GM18505 (cell line): ENCODE data around the gene MYH13.

Experiments
- ATAC-seq: cut with Tn5 transposase; IDR thresholded peaks from one replicate; pipeline ENCODE4 v1.9.1; 2021; ENCODE audit not compliant: unreplicated experiment
- POLR2A ChIP-seq: IDR thresholded peaks from 4 replicates; pipeline ENCODE4 v1.6.1; 2011; ENCODE audit warnings: borderline replicate concordance; ENCODE audit not compliant: insufficient read depth, insufficient read length; ENCODE audit errors: extremely low read depth

MYH13 gene

DNA sequence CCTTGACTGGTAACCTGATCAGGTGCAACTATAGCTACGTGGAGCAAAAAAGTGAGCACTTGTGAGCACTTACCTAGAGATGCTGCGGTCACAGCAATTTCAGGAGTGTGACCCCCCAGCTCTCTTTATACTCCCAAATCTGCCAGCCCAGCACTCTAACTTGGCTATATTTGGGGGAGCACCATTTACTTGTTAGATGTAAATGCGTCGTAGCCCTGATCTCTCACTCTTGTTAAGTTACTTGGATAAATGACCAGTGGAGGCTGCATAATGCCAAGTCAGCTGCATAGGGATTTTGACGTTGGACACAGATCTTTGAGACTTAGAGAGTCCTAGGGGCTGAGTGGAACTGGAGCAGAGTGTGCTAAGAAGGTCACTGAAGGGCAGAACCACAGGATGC is at the start of gene MYH13:
MYH13 (minus strand) TSS at position 101 of the 400 bp plus-strand sequence. CDS start 8,476 bp downstream, outside the sequence.
- no peak for TF ChIP-seq POLR2A

DNA sequence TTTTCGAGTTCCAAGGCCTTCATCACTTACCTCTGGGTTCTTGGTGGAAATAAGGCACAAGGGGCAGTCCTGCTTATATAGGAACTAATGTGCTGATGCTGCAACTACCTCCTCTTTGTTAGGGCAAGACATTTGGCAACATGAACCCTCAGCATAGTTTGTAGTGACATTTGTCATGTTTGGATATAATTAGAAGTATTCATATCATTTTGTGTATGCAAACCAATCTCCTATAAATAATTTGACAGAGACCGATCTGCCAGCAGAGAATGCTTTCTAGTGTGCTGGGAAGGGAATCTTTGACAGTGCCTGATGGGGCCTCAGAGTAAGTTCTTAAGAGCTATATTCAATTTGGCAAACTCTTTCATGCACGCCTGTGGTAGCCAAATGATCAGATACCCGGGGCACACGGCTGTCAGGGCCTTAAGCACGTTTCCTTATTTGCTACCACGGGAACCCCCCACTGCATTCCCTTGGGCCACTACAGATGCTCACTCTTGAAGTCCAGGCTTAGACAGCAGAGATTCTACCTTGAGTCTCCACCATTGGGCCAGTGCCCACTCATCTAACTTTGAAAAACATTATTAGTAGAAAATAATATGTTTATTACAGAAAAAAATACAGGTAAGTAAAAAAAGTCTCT is 49.2 kb upstream of the MYH13 start, which contains the start of gene MYH8:
MYH8 (minus strand) TSS at position 51 of the 643 bp plus-strand sequence. CDS start 1,723 bp downstream, outside the sequence.
- ATAC-seq: no peak
- no peak for TF ChIP-seq POLR2A

More for the DNA sequence above, at the start of gene MYH13:
- ATAC-seq: no peak

DNA sequence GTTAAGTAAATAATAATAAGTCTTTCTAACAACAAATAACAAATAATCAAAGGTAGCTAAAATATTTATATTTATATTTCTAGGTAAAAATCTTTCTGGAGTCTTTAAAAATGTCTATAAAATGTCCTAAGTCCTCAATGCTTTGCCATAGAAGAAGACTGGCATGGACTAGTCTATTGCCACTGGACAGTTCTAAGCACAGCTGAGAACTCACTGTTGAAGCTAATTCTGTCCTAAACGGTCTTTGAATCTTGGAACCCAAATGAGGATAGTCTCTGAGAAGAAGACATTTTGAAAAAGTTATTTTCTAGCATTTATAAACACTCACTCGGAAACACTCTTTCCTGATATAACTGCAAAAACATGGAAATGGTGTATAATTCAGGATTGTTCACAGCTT is 48.4 kb upstream of the MYH13 start:
- ATAC-seq: no peak
- no peak for TF ChIP-seq POLR2A

DNA sequence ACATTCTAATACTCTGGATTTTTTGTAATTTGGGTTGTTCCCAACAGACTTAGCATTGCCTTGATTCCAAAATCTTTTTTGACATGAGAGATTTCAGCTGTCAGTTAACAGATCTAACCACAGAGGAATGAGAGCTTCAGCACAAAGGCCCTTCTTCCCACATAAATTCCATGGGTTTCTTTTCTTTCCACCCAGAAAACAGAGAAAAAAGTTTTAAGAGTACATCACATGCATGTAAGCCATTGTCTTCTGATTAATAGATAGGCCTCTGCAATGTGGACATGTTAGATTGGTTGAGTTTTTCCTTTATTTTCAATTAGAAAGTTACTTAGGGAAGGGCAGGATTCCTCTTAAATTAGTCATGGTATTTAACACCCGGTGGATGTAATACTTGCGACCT is 48.0 kb upstream of the MYH13 start:
- TF ChIP-seq POLR2A: no peak
- ATAC-seq: no peak

DNA sequence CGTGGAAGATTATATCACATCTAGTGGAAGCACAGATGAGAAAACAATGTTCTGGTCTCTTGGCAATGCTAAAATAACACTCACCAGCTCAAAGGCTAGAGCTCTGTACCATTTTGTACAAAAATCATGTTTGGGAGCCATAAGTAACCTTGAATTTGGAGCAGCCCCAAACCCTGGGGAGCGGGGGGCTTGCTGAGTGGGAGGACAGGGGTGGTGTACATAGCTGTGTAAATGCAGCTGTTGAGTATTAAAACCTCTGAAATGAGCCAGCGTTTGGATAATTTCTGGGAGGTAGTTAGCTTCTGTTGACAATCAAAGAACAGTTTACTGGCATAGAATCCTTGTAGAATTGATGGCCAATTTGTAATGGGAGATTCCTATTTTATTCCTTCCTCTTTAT is 44.6 kb upstream of the MYH13 start:
- no peak for ATAC-seq
- no peak for TF ChIP-seq POLR2A

DNA sequence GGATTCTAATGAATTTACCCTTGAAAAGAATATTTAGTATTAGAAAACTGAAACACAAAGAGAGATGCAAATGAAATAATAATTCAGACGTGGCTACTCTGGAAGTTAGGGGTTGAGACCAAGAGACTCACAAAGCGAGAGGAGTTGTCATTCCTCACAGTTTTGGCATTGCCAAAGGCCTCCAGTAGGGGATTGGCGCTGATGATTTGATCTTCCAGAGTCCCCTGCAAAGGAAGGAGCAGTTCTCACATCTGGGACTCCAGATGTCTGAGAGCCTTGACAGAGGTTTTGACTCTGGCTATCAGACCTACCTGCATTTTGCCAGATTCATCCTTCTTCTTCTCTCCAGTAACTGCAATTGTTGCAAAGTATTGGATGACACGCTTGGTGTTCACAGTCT is 42.4 kb upstream of the MYH13 start:
- TF ChIP-seq POLR2A: no peak
- ATAC-seq: no peak

DNA sequence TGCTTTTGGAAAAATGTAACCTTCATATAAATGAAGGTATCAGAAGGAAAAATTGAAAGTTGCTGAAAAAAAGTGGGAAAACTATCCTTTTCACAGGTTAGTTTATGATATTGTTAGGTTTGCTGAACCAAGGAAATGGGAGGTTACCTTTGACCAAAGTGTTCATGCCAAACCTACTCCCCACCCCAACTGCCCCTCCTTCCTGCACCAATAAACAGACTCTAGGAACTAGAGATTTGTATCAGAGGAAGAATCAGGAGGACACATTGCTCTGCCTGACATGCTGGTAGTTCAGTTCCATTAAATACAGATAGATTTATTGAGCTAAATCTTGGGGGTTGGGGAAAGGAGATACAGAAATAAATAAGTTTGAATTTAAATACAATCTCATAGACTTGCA is 30.8 kb upstream of the MYH13 start:
- no peak for ATAC-seq
- no peak for TF ChIP-seq POLR2A

DNA sequence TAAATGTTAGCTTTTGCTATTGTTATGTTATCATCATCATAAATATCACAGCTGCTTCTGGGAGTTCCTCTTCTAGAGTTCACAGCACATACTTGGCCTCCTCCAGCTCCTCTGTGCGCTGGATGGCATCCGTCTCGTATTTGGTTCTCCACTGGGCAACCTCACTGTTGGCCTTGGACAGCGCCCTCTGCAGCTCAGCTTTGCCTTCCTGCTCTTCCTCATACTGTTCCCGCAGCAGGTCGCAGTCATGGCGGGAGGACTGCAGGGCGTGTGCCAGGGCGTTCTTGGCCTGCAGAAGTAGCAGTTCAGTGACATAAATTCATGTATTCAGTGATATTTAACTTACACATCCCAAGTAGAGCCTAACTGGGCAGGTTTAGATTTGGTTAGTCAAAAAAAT is 25.5 kb upstream of the MYH13 start:
- no peak for TF ChIP-seq POLR2A
- no peak for ATAC-seq

DNA sequence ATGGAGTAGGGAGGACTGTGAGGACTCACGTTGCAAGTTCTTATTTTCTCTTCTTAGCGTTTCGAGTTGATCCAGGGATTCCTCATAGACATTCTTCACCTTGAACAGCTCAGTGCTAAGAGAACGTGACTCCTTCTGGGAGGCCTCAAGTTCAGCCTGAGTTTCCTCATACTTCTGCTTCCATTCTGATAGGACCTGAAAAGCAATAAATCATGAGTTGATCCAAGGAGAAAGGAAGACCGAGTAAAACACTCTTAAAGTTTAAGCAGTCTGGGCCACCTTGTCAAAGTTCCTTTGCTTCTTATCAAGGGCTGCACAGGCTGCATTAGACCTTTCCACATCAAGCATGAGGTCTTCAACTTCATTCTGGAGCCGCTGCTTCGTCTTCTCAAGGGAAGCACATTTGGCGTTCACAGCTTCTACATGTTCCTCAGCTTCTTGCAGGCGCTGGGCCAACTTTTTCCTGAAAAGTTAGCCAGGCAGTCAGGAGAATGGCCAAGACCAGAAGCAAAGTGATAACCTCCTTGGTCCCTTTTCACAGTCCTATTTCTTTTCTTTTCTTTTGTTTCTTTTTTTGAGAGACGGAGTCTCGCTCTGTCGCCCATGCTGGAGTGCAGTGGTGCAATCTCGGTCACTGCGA is 23.8 kb upstream of the MYH13 start:
- TF ChIP-seq POLR2A: no peak
- ATAC-seq: no peak

DNA sequence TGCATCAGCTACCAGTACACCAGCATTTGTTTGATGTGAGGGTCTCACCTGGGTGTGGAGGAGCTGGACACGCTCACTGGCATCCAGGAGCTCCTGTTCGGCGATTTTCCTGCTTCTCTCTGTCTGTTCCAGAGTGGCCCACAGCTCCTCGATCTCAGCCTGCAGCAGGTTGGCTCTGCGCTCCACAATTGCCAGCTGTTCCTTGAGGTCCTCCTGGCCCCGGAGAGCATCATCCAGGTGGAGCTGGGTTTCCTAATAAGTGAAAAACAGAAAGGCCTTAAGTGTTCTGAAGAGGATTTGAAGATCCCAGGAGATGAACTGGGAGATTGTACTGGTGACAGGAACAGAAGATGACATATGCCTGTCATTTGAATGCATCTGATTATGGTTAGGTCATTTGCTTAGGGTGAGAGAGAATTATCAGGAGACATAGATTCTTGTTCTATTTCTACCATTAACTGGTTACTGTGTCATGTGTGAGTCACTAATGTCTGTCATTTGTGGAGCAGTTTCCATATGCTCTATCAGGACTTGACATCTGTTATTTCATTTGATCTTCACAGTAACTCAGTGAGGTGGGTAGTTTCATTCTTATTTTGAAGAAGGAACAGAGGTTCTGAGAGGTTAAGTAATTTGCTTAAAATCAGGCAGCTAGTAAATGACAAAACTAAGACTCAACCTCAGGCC is 21.5 kb upstream of the MYH13 start:
- no peak for TF ChIP-seq POLR2A
- no peak for ATAC-seq

DNA sequence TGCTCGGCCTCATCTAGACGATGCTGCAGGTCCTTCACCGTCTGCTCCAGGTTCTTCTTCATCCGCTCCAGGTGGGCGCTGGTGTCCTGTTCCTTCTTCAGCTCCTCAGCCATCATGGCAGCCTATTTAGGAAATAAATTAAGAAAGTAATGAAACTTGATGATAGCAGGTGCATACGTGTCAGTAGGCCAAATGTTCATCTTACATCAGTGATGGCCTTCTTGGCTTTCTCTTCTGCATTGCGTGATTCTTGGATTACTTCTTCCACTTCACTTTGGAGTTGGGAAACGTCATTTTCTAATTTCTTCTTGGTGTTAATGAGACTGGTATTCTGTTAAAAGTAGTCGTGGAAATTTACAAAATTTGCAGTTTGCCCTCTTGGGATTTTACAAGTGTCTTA is 20.1 kb upstream of the MYH13 start:
- no peak for TF ChIP-seq POLR2A
- no peak for ATAC-seq

DNA sequence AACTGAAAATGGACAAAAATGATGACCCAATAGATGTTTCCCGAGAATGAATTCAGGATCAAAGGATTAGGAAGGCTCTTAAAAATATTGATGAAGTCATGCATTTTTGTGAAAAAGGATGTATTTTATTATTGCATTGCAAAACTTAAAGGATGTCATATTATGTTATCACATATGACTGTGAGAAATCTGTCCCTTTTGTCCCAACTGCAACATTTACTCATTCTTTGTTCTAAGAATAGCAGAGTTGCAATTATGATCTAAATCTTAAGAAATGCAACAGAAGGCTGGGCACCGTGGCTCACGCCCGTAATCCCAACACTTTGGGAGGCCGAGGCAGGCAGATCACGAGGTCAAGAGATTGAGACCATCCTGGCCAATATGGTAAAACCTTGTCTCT is 13.1 kb upstream of the MYH13 start:
- no peak for ATAC-seq
- no peak for TF ChIP-seq POLR2A

DNA sequence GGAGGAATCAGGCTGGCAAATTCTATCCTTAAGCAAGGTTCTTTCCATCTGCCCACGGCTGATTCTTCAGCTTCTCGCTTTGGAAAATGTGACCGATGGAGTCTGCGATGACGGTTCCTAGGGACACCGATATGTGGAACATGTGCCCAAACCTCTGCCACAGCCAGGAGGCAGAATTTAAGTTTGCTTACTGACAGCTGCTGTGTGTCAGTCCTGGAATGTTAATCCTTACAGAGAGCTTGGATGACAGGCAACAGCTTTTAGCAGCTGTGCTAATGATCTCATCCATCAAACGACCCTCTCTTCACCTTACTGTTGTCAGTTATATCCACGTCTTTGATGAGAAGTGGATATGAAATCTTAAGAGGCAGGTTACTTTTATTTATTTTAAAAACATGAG is 11.4 kb upstream of the MYH13 start:
- TF ChIP-seq POLR2A: no peak
- ATAC-seq: no peak

DNA sequence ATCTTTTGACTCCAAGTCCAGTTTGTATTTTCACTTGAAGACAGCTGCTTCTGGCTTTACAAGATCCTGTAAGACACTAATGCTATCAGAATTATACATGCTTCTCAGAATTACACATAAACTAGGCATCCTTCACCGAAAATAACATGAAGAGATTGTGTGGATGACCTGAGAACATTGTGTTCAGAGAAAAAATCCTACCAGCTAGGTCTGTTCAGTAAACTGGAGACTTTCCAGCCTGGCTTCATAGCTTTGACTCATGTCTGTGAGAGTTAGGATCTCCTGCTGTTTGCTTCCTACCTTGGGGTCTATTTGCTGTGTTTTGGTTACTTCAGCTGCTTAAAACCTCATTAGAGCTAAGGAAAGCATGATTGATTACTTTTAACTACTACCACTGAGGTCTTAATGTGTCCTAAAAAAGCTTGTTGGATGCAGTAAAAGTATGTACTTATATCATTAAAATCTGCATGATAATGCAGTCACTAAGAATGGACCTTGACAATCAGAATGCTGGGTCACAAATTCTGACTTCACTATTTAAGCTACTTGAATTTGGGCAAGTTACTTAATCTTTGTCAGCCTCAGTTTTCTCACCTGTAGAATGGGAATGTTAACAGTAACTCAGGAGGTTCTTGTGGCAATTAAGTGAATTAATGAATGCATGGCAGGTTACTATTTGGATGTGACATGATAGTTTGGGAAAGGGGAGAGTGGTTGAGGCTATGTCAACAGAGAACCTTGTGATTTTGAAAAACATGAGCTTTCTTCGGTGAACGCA is 8.0 kb upstream of the MYH13 start:
- TF ChIP-seq POLR2A: no peak
- ATAC-seq: no peak

DNA sequence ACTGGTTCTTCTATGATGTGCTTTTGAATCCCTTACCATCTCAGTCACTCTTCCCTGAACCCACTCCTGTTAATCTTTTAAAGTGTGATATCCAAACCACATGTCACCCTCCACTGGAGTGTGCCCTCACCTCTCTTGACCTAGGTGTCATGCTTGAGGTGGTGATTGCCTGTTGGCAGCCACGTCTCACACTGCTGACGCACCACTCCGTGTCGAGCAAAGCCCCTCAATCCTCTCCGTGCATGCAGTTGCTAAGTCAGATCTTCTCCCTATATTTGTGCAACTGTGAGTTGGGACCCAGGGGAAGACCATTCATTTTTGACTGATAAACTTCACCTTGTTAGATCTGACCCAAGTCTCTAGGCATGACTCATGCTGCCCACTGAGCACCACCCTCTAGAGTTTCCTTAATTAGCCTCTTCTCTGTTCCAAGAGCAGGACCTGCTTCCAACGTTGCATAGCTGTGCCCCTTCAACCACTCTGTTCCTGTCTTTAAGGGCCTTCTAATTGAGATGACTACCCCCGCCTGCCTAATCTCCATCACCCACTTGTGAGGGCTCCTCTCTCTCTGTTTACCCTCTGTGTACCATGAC is 2.7 kb downstream of the MYH13 start:
- TF ChIP-seq POLR2A: no peak
- ATAC-seq: no peak
